ENCODE measurements around the gene COL15A1.
A peak's percentile ranks its signal among the peaks of the same experiment; 100 is the strongest.

Gene COL15A1

DNA sequence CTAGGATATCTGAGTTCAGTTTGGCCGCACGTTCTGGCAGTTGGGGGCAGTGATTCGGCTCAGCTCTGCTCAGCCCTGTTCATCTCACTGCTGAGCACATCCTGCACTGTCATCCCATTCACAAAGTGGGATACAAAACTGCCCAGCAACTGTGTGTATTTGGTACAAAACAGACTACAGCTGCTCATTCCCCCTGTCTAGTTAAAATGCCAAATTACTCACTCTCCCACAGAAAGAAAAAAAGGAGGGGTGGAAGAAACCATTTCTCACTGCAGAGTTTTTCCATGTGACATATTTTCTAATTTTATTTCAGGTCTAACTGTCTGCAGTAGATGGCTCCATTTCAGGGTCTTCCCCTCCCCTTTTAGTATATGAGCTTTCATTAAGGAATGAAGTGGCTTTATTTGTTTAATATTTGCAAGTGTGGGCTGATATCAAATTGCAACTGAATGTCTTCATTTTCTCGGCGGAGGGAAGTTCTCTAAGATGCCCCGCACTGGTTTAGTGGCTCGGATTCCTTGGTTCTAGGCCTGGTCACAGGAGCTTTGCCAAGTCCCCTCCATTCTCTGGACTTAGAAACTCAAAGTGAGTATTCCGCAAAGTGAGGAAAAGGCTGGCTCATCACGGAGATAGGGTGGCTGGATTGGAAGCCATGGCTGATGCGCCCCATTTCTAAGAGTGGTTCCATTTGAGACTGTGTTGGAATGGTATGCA, 14.7 kb downstream of the COL15A1 start:
- peak; percentile 59 for DNase-seq (ENCODE audit: low read depth)
- no peak for TF ChIP-seq CTCF (IDR thresholded peaks at IDR 0.05; ENCODE audit: control insufficient read depth, insufficient read depth, low read depth, low read length, missing control alignments)
- no peak overlapping the region for H3K4me3 ChIP-seq (ENCODE audit: control insufficient read depth, low read depth, low read length)

DNA sequence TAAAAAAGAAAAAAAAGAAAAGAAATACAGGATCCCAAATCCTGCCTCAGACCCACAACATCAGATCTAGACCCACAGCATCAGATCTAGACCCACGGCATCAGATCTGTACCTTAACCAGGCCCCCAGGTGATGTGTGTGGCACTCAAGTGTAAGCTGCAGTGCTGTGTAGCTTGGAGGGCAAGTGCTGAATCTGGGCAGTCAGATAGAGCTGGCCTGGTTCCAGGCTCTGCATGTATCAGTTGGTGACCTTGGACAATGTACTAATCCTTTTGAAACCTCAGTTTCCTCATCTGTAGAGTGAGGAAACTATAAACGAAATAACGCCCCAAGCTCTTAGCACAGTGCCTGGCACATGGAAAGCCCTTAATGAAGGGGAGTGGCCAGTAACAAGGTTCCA, 16.7 kb downstream of the COL15A1 start:
- no peak overlapping the region for H3K4me3 ChIP-seq (ENCODE audit: control insufficient read depth, low read depth, low read length)
- no peak for DNase-seq (ENCODE audit: low read depth)
- TF ChIP-seq CTCF (IDR thresholded peaks at IDR 0.05; ENCODE audit: control insufficient read depth, insufficient read depth, low read depth, low read length, missing control alignments): no peak

DNA sequence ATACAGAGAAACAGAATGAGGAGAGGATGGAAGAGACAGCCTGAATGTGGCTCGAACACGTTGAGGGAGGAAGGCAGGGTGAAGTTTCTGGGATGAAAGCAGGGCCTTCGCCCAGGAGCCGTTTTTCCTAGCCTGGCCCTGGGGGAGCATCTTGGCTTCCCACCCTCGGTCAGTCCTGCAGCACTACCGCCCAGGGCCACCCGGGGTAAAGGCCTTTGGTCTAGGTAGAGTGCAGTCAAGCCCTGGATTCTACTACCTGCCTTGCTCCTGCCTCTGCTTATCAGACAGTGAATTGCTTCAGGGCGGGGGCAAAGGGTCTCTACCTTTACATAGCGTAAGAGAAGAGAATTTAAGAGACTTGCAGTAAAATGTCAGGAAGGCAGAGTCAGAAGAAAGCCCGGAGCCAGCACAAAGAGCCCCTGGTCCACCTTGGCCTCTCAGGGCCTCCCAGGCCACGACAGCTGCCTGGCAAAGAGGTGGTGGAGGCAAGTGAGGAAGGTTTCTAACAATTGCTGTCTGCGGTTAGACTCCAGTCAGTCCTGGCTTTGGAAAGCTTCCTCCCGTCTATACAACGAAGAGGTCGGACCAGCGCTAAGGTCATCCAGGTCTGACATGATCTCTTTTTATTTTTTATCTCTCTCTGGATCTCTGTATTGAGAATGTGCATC, 17.9 kb downstream of the COL15A1 start:
- no peak for TF ChIP-seq CTCF (IDR thresholded peaks at IDR 0.05; ENCODE audit: control insufficient read depth, insufficient read depth, low read depth, low read length, missing control alignments)
- H3K4me3 ChIP-seq (ENCODE audit: control insufficient read depth, low read depth, low read length): no peak overlapping the region
- no peak for DNase-seq (ENCODE audit: low read depth)

DNA sequence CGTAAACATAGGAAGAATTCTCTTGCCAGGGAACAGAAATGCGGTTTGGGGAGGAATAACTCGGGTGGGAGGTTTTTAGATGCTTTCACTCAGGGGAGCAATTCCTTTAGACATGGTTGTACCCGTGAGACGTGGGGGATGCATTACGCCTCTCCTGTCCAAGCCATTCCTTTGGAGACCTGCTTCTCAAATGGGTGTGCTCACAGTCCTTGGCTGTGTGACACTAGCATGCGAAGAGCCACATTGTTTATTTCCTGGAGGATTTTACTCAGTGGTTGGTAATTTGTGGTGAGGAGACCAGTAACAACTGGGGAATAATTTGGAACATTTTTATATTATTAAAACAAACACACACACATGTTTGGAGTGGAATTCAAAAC, 18.5 kb downstream of the COL15A1 start:
- DNase-seq (ENCODE audit: low read depth): no peak
- no peak for TF ChIP-seq CTCF (IDR thresholded peaks at IDR 0.05; ENCODE audit: control insufficient read depth, insufficient read depth, low read depth, low read length, missing control alignments)

DNA sequence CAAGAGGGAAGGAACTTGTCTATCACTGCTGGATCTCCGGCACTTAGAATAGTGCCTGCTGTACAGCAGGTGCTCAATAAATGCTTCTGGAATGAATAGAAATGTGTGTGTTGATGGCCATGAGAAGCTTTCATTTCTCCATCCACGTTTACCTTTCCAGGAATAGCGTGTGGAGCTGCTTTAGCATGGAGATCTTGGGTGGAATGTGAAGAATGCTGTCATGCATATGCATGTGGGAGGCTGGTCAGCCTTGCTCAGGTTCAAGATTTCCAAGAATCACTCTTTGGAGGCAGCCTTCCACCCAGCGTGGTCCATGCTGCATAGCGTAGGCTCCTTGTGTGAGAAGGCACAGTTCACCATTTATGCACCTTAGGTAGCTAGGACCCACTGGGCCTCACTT, 19.2 kb downstream of the COL15A1 start:
- TF ChIP-seq CTCF (IDR thresholded peaks at IDR 0.05; ENCODE audit: control insufficient read depth, insufficient read depth, low read depth, low read length, missing control alignments): no peak
- DNase-seq (ENCODE audit: low read depth): no peak
- no peak overlapping the region for H3K4me3 ChIP-seq (ENCODE audit: control insufficient read depth, low read depth, low read length)

More for the DNA sequence above, 18.5 kb downstream of the COL15A1 start:
- no peak overlapping the region for H3K4me3 ChIP-seq (ENCODE audit: control insufficient read depth, low read depth, low read length)

DNA sequence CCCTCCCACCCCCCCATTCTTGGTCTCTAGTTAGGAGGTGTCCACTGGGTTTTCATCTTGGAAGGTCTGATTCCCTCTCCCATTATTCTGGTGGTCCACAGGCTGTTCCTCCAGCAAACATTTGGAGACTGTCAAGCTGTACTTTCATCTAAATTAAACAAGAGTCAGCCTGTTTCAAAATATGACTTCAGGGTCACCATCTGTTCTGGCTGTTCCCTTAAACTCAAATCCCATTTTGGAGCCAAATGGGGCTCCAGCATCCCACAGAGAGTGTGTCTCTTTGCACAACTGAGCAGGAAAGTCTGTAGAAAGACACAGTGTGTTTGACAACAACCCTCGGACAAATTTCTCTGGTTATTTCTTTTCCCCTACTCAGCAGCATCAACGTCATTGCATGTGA, 20.5 kb downstream of the COL15A1 start:
- no peak overlapping the region for H3K4me3 ChIP-seq (ENCODE audit: control insufficient read depth, low read depth, low read length)
- TF ChIP-seq CTCF (IDR thresholded peaks at IDR 0.05; ENCODE audit: control insufficient read depth, insufficient read depth, low read depth, low read length, missing control alignments): no peak
- DNase-seq (ENCODE audit: low read depth): no peak

All from AG09309 (cell line).